Stimulated activated CD8-positive, alpha-beta memory T cell treated with anti-CD3 and anti-CD28 coated beads, Interleukin-4, amount 100 ng/mL, for 4 hours (primary cell): Measurements from ENCODE around the gene ATXN7L2.

ENCODE experiments used
- DNase-seq, 2 donors: peaks; one replicate each; pipeline ENCODE4 v3.0.0-alpha.2; 2020; ENCODE audit warnings: low read depth in 2 of 2, low spot score in 1 of 2

ATXN7L2 gene

GRCh38 chr1:109474697-109475096 lies 9.0 kb upstream of the ATXN7L2 start:
- DNase-seq = no peak

- no peak for DNase-seq
Observed at GRCh38 chr1:109475261-109475660, 8.4 kb upstream of the ATXN7L2 start.

- DNase-seq = no peak
Observed at GRCh38 chr1:109476825-109477224, 6.9 kb upstream of the ATXN7L2 start.

- DNase-seq = no peak
Observed at GRCh38 chr1:109477821-109478220, 5.9 kb upstream of the ATXN7L2 start.

GRCh38 chr1:109478806-109479205 lies 4.9 kb upstream of the ATXN7L2 start:
- no peak for DNase-seq

GRCh38 chr1:109479311-109479710 lies 4.4 kb upstream of the ATXN7L2 start:
- no peak for DNase-seq

- no peak for DNase-seq
Observed at GRCh38 chr1:109479901-109480300, 3.8 kb upstream of the ATXN7L2 start.

GRCh38 chr1:109481646-109482045 lies 2.1 kb upstream of the ATXN7L2 start:
- no peak for DNase-seq

- no peak for DNase-seq
Observed at GRCh38 chr1:109482242-109482641, 1.5 kb upstream of the ATXN7L2 start.

- DNase-seq = no peak
Observed at GRCh38 chr1:109482791-109483671, 674 bp upstream of the ATXN7L2 start.

GRCh38 chr1:109484519-109484975 lies 842 bp downstream of the ATXN7L2 start:
- DNase-seq = no peak

GRCh38 chr1:109485001-109485400 lies 1.3 kb downstream of the ATXN7L2 start:
- DNase-seq = no peak

GRCh38 chr1:109487261-109487660 lies 3.6 kb downstream of the ATXN7L2 start:
- no peak for DNase-seq

- DNase-seq = no peak
Observed at GRCh38 chr1:109488201-109488600, 4.5 kb downstream of the ATXN7L2 start.

GRCh38 chr1:109488696-109489095 lies 5.0 kb downstream of the ATXN7L2 start:
- no peak for DNase-seq

- DNase-seq = peak; percentile 48 to 60
Observed at GRCh38 chr1:109490029-109490933, 6.6 kb downstream of the ATXN7L2 start.

- no peak for DNase-seq
Observed at GRCh38 chr1:109490934-109491302, 7.2 kb downstream of the ATXN7L2 start.

GRCh38 chr1:109491372-109491771 lies 7.7 kb downstream of the ATXN7L2 start:
- no peak for DNase-seq

GRCh38 chr1:109492779-109493178 lies 9.1 kb downstream of the ATXN7L2 start:
- DNase-seq = no peak

GRCh38 chr1:109493227-109493626 lies 9.5 kb downstream of the ATXN7L2 start:
- no peak for DNase-seq

- DNase-seq = peak; percentile 73 to 78
Observed at GRCh38 chr1:109493805-109494539, 10.3 kb downstream of the ATXN7L2 start, which contains the start of gene CYB561D1. Gene CYB561D1 (plus strand): TSS chr1:109494094. CDS start chr1:109494140, 46 bp downstream.
